ENCODE data around the gene LIPM.

The LIPM gene, protein sequence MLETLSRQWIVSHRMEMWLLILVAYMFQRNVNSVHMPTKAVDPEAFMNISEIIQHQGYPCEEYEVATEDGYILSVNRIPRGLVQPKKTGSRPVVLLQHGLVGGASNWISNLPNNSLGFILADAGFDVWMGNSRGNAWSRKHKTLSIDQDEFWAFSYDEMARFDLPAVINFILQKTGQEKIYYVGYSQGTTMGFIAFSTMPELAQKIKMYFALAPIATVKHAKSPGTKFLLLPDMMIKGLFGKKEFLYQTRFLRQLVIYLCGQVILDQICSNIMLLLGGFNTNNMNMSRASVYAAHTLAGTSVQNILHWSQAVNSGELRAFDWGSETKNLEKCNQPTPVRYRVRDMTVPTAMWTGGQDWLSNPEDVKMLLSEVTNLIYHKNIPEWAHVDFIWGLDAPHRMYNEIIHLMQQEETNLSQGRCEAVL

DNA sequence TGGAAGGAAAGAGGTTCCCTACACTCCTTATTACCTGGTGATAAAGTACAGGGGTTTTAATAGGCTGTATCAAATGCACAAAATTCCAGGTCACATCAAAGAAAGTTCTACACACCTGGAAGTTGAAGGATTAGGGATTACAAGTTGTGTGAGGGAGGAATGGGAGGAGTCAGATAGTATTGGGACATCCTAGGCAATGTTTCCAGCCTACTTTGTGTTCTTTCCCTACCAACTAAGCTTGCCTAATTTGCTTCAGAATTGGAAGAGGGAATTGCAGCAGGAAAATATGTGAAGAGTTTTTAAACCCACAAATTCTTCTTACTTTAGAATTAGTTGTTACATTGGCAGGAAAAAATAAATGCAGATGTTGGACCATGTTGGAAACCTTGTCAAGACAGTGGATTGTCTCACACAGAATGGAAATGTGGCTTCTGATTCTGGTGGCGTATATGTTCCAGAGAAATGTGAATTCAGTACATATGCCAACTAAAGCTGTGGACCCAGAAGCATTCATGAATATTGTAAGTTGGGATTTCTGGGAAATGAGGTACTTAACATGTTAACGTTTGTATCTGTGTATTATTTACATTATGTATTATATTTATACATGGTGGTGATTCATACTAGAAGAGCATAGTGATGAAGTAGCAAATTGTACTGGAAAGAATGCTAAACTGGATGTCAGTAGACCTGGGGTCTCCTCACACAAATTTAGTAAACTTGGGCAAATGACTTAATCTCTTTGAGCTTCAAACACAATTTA, at the start of gene LIPM:
Gene LIPM (plus strand): TSS at position 208 of the 763 bp plus-strand sequence. CDS start 167 bp downstream, at position 375.
- in situ Hi-C loops (cut with HindIII; ENCODE audit: low sequenced_read_pairs): loop anchor here (25.0 kb wide), 1 partner anchor 240 kb away; no protein-coding TSS in a partner anchor

DNA sequence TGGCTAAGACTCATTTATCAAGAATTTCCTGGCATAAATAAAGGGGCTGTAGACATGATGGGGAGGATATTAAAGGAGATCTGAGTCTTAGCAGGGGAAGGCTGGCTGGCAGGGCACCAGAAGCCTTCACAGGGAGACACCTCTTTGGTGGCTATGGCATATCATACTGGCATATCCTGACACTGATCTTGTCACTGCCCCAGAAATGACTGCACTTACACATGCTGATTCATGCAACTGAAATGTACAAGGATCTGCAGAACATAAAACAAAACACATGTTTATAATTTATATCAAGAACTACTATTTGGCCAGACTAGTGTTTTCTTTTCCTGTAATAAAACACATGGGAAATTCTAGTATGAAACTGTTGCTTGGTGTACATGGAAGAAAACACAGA, 48.2 kb upstream of the LIPM start:
- in situ Hi-C loops (cut with HindIII; ENCODE audit: low sequenced_read_pairs): no loop called here

DNA sequence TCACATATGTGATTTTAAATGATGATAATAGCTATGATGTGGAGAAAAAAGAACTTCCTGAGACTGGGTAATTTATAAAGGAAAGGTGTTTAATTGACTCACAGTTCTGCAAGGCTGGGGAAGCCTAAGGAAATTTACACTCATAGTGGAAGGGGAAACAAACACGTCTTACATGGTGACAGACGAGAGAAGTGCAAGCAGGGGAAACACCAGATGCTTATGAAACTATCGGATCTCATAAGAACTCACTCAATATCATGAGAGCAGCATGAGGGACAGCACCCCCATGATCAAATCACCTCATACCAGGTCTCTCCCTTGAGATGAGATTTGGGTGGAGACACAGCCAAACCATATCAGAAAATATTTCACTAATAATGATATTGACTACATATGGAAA, 46.8 kb upstream of the LIPM start:
- in situ Hi-C loops (cut with HindIII; ENCODE audit: low sequenced_read_pairs): no loop called here

DNA sequence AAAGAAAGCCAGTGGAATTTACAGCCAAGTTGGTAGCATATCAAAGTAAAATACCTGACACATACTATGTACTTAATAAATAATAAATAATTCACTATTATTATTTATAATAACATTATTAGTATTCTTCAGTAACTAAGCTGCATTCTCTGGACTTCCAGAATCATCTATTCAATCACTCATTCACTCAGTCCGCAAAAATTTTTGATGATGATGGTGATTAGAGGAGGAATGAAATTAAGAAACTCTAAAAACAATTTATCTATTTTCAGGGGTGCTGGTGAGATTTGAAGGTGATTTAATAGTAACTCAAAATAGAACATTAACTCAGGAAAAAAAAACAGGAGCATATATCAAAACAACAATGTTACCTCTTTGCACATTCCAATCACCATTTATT, 45.9 kb upstream of the LIPM start:
- in situ Hi-C loops (cut with HindIII; ENCODE audit: low sequenced_read_pairs): no loop called here

DNA sequence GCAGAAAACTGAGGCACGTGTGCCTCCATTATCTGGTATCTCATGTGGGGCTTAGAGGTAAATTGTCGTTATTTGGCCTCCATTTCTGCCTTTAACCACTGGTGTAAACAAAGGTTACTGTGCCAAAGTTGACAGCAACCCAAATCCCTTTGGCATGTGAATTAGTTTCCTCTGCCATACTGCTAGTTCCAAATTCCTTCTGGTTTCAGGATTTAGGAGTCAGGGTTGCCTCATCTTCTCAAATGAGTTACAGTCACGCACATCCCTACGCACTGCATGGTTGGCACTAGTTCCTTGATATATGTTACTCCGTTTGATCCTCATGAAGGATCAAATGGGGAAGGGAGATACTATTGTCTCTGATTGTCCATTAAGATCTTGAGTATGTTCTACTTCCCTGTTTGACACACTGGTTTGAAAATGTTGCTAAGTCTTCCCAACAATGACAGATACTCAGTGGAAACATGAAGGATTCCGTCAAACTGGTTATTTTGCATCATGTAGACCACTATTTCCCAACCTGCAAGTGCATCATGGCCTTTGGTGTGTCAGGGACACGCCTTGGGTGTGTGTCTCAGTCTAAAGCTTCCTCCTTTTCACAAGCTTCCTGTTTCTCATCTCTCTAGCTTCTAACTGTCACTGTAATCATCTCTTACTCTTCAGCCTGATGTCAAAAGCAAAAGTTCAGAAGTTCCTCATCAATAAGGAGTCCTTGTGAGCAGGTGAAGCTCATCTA, 43.0 kb upstream of the LIPM start, which contains the start of gene LIPN:
Gene LIPN (plus strand): TSS at position 655 of the 736 bp plus-strand sequence. CDS start 1,386 bp downstream, outside the sequence.
- in situ Hi-C loops (cut with HindIII; ENCODE audit: low sequenced_read_pairs): no loop called here

DNA sequence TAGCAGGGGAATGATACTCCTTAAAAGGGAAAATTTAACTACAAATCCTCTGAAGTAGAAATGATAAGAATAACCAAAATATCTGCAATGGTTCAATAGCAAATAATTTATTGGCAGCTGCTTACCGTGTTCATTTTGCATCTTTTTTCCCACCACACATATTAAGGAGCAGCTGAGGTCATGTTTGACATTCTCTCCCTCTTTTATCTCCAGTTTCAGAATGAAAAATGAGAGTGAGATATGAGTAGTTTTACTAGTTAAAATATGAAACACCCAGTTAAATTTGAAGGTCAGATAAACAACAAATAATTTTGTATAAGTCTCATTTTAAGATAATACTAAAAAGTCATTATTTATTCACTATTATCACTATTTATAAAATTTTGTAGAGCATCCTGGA, 39.6 kb upstream of the LIPM start:
- in situ Hi-C loops (cut with HindIII; ENCODE audit: low sequenced_read_pairs): no loop called here

DNA sequence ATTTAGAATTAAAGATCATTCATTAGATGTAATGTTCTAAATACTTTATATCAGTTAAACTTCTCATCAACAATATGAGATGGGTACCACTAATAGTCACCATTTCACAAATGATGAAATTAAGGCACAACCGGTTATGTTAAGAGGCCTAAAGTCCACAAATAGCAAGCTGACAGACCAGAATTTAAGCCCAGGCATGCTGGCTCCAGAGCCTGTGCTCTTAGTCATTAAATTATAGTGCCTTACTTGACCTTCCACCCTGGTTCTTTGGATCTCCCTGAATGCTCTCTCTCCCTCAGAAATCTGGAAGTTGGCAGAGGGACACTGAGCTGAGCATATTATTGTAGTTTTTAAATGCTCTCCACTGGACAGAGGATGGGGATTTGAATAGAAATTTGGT, 39.1 kb upstream of the LIPM start:
- in situ Hi-C loops (cut with HindIII; ENCODE audit: low sequenced_read_pairs): no loop called here

DNA sequence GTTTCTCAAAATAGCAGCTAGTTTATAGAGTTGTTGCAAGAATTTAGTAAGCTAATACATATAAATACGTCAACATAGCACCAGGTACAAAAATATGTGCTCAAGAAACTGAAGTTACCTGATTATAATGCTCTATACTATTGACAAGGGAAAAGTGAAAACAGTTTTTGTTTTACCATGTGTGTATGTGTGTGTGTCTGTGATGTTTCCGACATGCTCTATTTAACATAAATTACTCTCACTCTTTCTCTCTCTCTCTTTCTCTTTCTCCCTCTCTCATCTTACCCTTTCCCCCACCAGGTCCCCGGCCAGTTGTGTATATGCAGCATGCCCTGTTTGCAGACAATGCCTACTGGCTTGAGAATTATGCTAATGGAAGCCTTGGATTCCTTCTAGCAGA, 38.4 kb upstream of the LIPM start:
- in situ Hi-C loops (cut with HindIII; ENCODE audit: low sequenced_read_pairs): no loop called here

DNA sequence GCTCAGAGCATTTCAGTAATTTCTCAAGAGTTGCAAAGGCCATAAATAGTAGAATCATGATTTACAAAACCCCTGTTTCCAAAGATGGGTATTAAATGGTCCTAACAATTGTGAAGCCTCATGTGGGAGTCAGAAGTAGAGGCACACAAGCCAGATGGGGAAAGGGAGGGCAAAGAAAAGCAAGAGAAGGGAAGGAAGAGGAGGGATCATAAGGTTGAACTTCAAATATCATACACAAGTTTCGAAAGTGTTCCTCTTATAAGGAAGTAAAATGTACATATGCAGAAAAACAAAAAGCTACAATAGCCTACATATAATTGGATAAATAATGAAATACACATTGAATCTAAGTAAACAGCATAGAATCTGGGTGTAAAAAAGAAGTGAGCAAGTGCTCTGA, 36.7 kb upstream of the LIPM start:
- in situ Hi-C loops (cut with HindIII; ENCODE audit: low sequenced_read_pairs): no loop called here

DNA sequence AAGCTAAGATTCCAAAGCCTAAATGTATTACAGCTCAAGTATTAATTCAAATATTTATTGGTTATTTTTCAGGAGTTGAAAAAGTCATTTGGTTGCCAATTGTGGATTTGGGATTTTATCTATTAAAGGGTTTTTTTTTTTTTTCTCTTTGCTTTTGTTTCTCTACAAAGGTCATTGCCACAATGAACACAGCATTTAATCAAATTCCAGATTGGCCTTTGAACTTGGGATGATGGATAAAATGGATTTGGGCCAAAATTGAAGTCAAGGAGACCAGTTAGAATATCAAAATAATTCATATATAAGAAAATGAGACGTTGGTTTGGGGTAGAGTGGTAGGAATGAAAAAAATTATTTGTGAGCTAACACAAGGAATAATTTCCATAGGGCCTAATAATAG, 33.1 kb upstream of the LIPM start:
- in situ Hi-C loops (cut with HindIII; ENCODE audit: low sequenced_read_pairs): no loop called here

DNA sequence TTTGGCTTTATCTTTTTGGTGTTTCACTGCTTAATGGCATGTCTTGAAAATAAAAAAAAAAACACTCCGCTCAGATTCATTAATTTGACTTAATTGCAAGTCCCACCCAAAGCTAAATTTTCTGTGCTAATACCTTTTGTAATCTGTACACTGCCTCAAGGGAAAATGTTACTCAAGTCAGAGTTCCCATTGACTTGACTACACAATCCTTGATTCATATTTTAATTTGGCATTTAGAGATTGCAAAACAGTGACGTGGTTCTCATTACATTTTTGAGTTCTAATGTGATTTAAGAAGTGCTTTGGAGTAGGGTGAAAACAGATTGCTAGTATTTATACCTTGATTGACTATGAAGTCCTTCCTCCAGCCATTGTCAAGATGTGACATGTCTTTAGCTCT, 21.3 kb upstream of the LIPM start:
- in situ Hi-C loops (cut with HindIII; ENCODE audit: low sequenced_read_pairs): no loop called here

DNA sequence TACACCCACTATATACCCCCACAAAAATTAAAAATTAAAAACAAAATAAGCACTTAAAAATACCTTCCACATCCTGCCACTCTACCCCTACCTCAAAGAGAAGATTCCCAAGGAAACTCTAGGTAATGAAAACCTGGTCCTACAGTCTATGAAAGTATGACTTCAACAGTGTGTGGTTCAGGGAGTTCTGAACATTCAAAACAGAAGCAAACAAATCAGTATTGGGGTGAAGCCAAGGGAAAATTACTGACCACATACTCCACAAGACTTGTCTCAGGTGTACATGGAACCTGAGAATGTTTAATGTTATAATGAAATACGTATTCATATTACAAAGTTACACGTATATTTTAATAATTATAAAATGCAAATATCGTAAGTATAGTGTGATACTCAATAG, 20.3 kb upstream of the LIPM start:
- in situ Hi-C loops (cut with HindIII; ENCODE audit: low sequenced_read_pairs): no loop called here

DNA sequence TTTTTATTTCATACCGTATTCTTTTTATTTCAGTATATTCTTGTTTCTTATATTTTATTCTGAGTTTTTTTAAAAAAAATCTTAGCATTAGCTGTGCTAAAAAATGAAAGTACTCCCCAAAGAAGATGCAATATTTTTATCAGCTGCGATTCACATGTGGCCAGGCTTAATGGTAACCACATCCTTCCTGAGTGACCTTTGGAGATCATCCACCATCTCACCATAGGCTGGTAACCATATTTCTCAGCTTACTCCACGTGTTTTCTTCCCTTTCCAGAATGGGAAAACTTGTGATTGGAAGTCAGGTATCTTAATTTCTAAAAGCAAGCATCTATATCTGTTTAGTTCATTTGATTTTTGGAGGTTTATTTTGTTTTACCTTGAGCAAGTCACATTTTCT, 18.8 kb upstream of the LIPM start:
- in situ Hi-C loops (cut with HindIII; ENCODE audit: low sequenced_read_pairs): no loop called here

DNA sequence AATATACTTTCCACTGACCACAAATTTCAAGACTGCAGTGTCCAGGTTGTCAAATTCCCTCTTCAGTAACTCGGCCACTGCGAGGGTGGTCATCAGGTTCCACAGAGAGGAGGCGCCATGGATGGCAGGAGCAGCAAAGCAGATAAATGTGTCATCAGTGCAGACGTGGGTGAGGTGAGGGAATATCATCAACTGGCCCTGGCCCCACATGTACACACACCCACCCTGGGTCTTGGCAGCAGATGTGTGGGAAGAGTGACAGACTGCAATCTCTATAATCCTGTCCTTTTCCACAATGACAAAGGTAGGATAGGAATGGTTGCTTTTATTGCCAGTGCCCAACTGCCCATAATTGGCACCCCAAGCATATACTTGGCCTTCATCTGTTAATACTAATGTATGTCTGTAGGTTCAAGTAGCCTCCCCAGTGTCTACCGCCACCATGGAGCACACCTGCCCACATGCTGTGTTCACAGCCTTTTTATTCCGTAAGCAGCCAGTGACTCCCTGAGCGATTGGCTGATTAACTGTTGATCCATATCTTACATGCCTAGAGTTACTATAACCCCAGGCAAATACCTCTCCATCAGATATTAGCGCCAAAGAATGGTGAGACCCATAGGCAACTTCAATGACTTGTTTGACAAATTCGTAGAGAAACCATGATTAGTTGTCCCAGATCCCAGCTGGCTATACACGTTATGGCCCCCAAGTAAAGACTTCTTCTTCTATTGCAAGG, 16.3 kb upstream of the LIPM start:
- in situ Hi-C loops (cut with HindIII; ENCODE audit: low sequenced_read_pairs): no loop called here

DNA sequence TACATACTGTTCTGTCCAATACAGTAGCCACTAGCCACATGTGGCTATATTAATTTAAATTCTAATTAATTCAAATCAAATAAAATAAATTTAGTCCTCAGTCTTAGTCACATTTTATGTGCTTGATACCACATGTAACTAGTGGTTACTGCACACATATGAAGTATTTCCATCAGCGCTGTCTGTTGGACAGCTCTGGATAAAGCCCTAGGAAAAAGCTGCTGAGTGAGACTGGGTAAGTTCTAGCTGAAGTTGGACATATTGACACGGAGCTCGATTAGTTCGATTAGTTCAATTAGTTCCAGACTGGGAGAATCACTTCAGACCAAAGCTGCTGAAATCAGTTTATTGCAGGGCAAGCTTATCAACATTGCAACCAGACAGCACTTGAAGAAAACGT, 15.1 kb upstream of the LIPM start:
- in situ Hi-C loops (cut with HindIII; ENCODE audit: low sequenced_read_pairs): no loop called here

DNA sequence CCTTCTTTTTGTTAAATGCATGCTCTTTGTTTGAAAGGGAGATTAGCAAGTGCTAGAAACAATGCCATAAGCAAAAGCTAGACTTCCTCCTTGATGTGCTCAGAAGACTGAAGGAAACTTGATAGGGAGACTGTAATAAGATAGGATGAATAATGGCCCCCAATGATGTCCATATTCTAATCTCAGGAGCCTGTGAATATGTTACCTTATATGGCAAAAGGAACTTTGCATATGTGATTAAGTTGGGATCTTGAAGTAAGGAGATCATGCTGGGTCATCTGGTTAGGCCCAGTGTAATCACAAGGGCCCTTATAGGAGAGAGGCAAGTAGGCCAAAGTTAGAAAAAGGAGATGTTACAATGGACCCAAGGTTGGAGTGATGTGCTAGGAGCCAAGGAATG, 13.6 kb upstream of the LIPM start:
- in situ Hi-C loops (cut with HindIII; ENCODE audit: low sequenced_read_pairs): no loop called here

DNA sequence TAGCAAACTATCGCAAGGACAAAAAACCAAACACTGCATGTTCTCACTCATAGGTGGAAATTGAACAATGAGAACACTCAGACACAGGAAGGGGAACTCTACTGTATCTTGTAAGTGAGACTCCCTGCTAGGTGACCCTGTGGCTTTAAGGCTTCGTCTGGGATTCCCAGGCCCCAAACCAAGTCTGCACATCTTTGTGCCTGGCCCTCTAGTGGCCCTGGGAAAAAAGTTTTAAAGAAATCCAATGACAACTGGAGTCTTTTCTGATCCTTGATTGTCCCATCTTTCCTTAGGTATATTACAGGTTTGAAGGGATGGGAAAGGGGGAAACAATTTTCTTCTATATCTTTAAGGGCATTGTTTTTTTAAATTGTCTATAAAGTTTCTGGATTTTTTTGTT, 10.6 kb upstream of the LIPM start:
- in situ Hi-C loops (cut with HindIII; ENCODE audit: low sequenced_read_pairs): no loop called here

DNA sequence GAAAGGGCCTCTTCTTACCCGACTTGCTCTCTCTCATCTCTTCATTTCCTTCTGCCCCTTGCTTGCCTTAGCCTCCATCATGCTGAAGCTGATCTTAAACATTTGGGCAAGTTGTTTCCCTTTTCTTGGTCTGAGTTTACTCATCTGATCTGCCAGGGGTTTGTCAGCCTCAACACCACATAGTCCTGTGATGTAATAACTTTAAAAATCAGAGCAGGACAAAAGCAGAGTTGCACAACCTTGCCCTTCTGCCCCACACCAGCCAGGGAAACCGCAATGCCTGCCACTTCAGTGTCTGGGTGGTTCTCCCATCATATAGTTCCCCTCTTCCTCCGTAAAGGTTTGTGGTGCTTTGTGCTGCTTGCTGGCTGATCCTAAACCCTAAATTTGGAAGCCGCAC, 9.9 kb upstream of the LIPM start:
- in situ Hi-C loops (cut with HindIII; ENCODE audit: low sequenced_read_pairs): no loop called here

DNA sequence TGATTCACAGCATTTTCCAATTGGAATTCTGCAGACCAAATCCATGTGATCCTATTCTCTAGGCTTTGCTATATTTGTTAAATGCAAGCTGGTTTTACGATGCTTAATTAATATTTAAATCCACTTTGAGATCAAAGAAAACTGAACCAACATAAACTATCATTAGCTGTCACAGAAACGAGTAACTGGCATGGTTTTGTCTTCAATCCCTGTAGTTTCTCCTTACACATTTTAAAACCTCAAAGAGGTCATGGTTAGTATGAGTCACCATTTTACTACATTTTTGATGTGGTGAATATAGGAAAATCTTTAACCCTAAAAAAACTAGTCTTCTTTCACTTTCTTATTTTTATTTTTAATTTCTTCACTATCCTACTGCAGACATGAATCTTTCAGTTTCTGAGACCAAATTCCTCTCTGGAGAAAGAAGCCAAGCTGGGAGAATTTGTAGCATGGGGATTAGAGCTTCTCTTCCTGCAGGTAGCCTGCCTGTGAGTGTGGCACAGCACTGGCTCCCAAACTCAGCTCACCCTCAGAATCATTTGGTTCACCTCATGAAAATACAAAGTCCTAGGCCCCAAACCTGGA, 8.7 kb upstream of the LIPM start:
- in situ Hi-C loops (cut with HindIII; ENCODE audit: low sequenced_read_pairs): no loop called here

DNA sequence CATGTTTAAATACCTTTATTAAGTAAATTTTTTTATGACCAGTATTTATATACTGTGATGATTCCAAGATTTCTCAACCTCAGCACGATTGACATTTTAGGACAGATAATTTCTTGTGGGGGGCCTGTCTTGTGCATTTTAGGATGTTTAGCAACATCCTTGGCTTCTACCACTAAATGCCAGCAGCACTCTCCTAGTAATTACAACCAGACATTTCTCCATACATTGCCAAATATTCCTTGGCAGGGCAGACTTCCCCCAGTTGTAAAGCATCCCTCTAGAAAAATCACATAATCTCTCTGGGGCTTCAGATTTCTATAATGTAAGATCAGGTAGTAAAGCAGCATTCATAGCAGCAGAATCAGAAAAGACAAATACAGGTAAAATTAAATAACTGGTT, 7.8 kb upstream of the LIPM start:
- in situ Hi-C loops (cut with HindIII; ENCODE audit: low sequenced_read_pairs): no loop called here
